Pancreas (tissue), 10 donors: ENCODE data around the gene CALCB. TPM values are rescaled to one million over a fixed set of nuclear protein-coding genes. Genes with fewer than 3 reads are reported as not detected.

Experiments used
- ATAC-seq, 4 donors: fragments of 200-7000 bp; cut with Tn5 transposase; one replicate each; pipeline versions ENCODE4 v1.8.0 to v1.9.1; 2020; ENCODE audit warnings: mild to moderate bottlenecking in 4 of 4, moderate library complexity in 4 of 4
- DNase-seq, 6 donors: peaks; one replicate each; pipeline ENCODE4 v3.0.0-alpha.2; 2020
- FAIRE-seq: peaks from 2 replicates; lab custom pipeline; 2012; peaks lifted over from hg19 to GRCh38; lab: Jason Lieb, UNC
- H3K27ac ChIP-seq, 4 donors: fragments of 200-600 bp; sonication (generic); 1 replicate in 3 of 4; 2 replicates in 1 of 4; pipeline versions ENCODE4 v1.5.0 to v1.8.0; 2020
- H3K27me3 ChIP-seq, 4 donors: fragments of 200-600 bp; one replicate each; pipeline ENCODE4 v1.8.0; 2021
- H3K36me3 ChIP-seq, 3 donors: fragments of 200-600 bp; sonication (generic) in 1 of 3; one replicate each; pipeline versions ENCODE4 v1.5.0 to v1.8.0; 2020 to 2021
- H3K4me1 ChIP-seq, 3 donors: fragments of 200-600 bp; one replicate each; pipeline ENCODE4 v1.8.0; 2021
- H3K4me3 ChIP-seq, 4 donors: fragments of 200-600 bp; sonication (generic) in 2 of 4; one replicate each; pipeline versions ENCODE4 v1.5.0 to v1.8.0; 2020 to 2021
- H3K9me3 ChIP-seq, 4 donors: fragments of 200-600 bp; one replicate each; pipeline ENCODE4 v1.8.0; 2021
- CTCF ChIP-seq, 4 donors: fragments of 200-600 bp; sonication (generic) in 3 of 4; IDR thresholded peaks; one replicate each; pipeline versions ENCODE4 v1.5.0 to v1.8.0; 2021; ENCODE audit warnings: antibody characterized with exemption in 4 of 4
- WGBS, 2 donors: extraction: QIAGEN DNeasy Blood & Tissue Kit; methylation state at CpG; one replicate each; pipeline ENCODE4 v1.1.7; 2013; 5-methylcytosine and 5-hydroxymethylcytosine counted together
- intact Hi-C, 3 donors: fragments of 100-400 bp; cut with DNase I; formaldehyde crosslinking; loops; one replicate each; pipeline versions ENCODE4 v1.11.1 to v1.14.2; 2022
- polyA plus RNA-seq, 2 donors: library from polyadenylated mRNA; stranded (reverse); fragments of 200-250 nt; gene quantifications; one replicate each; pipeline ENCODE4 v1.2.3, GENCODE V29; 2013
- total RNA-seq, 6 donors: library from RNA; stranded (reverse); fragmentation: NEBNext Ultra II Directional in 4 of 6; extraction: Animal tissue kit (Norgen Biotek cat#: 25700) in 4 of 6; gene quantifications; one replicate each; pipeline versions ENCODE4 v1.2.1 to v1.2.4, GENCODE V29; 2021 to 2023
- donor health status: healthy with polysubstance abuse.
- donor health status: DM: no; HTN: no; CAD: no; lungs with moderate emphysema.
- donor health status: DM: no; HTN: no; CAD: no.
- donor health status: control.
- donor health status: control.
- donor health status: Bipolar disorder and iron deficiency.
- donor health status: DM: yes; HTN: yes; CAD: no.
- donor health status: DM: no; HTN: no; CAD: no.
- donor health status: DM: no; HTN: no; CAD: no.
- donor health status: DM: yes; HTN: yes; CAD: no.

Gene CALCB
- total and polyA plus RNA-seq, 8 donors, result 0.83 to 2.6 (median 1.2) TPM

- Histone ChIP-seq H3K27ac (peak overlapping the region in 3 of 4 donors; percentile 22 to 57 (median 41)), H3K27me3 (no peaks in the 10 kb centered on the region), H3K4me1 (no peaks in the 10 kb centered on the region), H3K36me3 (no peaks in the 10 kb centered on the region), H3K9me3 (no peaks in the 10 kb centered on the region), H3K4me3 (peak overlapping the region; percentile 0 to 55 (median 34))
- intact Hi-C loops, result loop anchor here in 1 of 3 donors (5.0 to 10.0 kb wide), 2 partner anchors 167 to 540 kb away; no protein-coding TSS in a partner anchor
- no peak for FAIRE-seq
- DNase-seq, result peak; percentile 85 to 99 (median 94)
- WGBS, 2 donors, result 2% methylated on average over 33 of the region's 33 CpGs
- ATAC-seq, result peak; percentile 90 to 95 (median 92)
- TF ChIP-seq CTCF (IDR thresholded peaks at IDR 0.05), result peak; percentile 72 to 88 (median 83)
Observed at GRCh38 chr11:15074206-15075161, 1.1 kb downstream of the CALCB start.

- no peaks in the 10 kb centered on the region for H3K9me3 ChIP-seq
- TF ChIP-seq CTCF (IDR thresholded peaks at IDR 0.05), result no peak
- DNase-seq, result no peak
- intact Hi-C loops, result loop anchor here in 1 of 3 donors (10.0 kb wide), 1 partner anchor 540 kb away; no protein-coding TSS in a partner anchor
- ATAC-seq, result no peak
- H3K27ac ChIP-seq, result no peak overlapping the region
- no peak overlapping the region for H3K4me3 ChIP-seq
- no peak for FAIRE-seq
- H3K27me3 ChIP-seq, result no peaks in the 10 kb centered on the region
- H3K4me1 ChIP-seq, result no peaks in the 10 kb centered on the region
- 32 to 36% methylated on average over 4 of the region's 4 CpGs for WGBS, 2 donors
- H3K36me3 ChIP-seq, result no peaks in the 10 kb centered on the region
Observed at GRCh38 chr11:15075162-15075526, 1.8 kb downstream of the CALCB start.

GRCh38 chr11:15091175-15091574 lies 17.8 kb downstream of the CALCB start:
- no peak overlapping the region for H3K4me3 ChIP-seq
- FAIRE-seq, result no peak
- H3K27me3 ChIP-seq, result no peaks in the 10 kb centered on the region
- H3K4me1 ChIP-seq, result no peaks in the 10 kb centered on the region
- no peaks in the 10 kb centered on the region for H3K36me3 ChIP-seq
- DNase-seq, result no peak
- no peaks in the 10 kb centered on the region for H3K9me3 ChIP-seq
- TF ChIP-seq CTCF (IDR thresholded peaks at IDR 0.05), result no peak
- no peak for ATAC-seq
- intact Hi-C loops, result no loop called here
- H3K27ac ChIP-seq, result no peak overlapping the region

- Histone ChIP-seq H3K27me3 (no peaks in the 10 kb centered on the region), H3K27ac (no peak overlapping the region)
- FAIRE-seq, result no peak
Observed at GRCh38 chr11:15091625-15092024, 18.2 kb downstream of the CALCB start.

More at GRCh38 chr11:15091625-15092024, 18.2 kb downstream of the CALCB start:
- no peak for ATAC-seq
- DNase-seq, result no peak
- no peak overlapping the region for H3K4me3 ChIP-seq
- 86 to 88% methylated on average over 1 of the region's 1 CpG for WGBS, 2 donors
- no peaks in the 10 kb centered on the region for H3K36me3 ChIP-seq
- H3K9me3 ChIP-seq, result no peaks in the 10 kb centered on the region
- intact Hi-C loops, result no loop called here
- TF ChIP-seq CTCF (IDR thresholded peaks at IDR 0.05), result no peak
- no peaks in the 10 kb centered on the region for H3K4me1 ChIP-seq
